Stimulated activated memory B cell treated with anti-CD40 and anti-IgM and Interleukin-4, amounts not matched to agents 10 μg/mL and 1 μg/mL and 100 μg/mL, for 72 hours (primary cell): ENCODE results near the gene GLT8D1.
"Not testable (repeated sequence)": the region's sequence is repeated elsewhere in the genome, so short reads cannot be mapped to it uniquely, and the experiment has no call there.

Experiments used
- ATAC-seq: fragments of 150-1000 bp; cut with Tn5 transposase; 2 replicates; pipeline ENCODE4 v1.10.0; 2021
- H3K27ac Mint-ChIP-seq: one replicate; pipeline ENCODE4 v1.8.0; 2022; ENCODE audit warnings: mild to moderate bottlenecking, mixed read lengths
- H3K27me3 Mint-ChIP-seq: one replicate; pipeline ENCODE4 v1.8.0; 2022; ENCODE audit warnings: mixed read lengths
- H3K36me3 Mint-ChIP-seq: one replicate; pipeline ENCODE4 v1.8.0; 2022; ENCODE audit warnings: mixed read lengths
- H3K4me1 Mint-ChIP-seq: one replicate; pipeline ENCODE4 v1.8.0; 2022; ENCODE audit warnings: mixed read lengths
- H3K4me3 Mint-ChIP-seq: one replicate; pipeline ENCODE4 v1.8.0; 2022; ENCODE audit warnings: mild to moderate bottlenecking, moderate library complexity, mixed read lengths
- H3K9me3 Mint-ChIP-seq: one replicate; pipeline ENCODE4 v1.8.0; 2022; ENCODE audit warnings: mixed read lengths

The GLT8D1 gene

DNA sequence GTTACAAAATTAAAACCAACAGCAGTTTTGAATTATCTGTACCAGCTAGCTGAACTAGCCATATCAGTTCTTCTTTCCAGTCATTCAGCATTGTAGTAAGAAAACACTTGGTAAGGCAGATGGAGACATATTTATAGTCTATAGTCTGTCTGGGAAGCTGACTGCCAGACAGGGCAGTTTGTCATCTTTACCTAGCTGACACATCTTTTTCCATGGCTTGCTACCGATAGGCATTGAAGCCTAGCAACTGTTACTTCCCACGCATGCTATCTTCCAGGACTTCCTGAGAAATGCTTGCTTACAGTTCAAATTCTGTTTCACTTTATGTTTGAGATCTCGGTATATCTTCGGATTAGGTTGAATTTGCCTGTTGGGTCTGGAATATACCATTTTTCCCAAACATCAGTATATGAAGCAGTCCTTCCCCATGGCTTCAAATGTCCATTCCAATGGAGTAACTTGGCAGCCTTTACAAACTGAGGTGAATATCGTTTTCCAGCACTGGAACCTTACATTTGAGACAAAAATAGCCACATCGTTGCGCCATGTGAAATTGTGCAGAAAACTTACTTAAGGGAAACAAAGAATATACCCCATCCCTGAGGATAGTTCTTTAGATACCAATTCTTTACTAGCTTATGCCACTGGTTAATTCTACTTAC, 10.9 kb downstream of the GLT8D1 start:
- Mint-ChIP-seq H3K27ac (no peak overlapping the region), H3K27me3 (no peaks in the 10 kb centered on the region), H3K36me3 (peaks cover 44% of the 10 kb centered on the region), H3K4me3 (no peak overlapping the region), H3K9me3 (no peaks in the 10 kb centered on the region), H3K4me1 (peaks cover 8% of the 10 kb centered on the region)
- ATAC-seq, result no peak

DNA sequence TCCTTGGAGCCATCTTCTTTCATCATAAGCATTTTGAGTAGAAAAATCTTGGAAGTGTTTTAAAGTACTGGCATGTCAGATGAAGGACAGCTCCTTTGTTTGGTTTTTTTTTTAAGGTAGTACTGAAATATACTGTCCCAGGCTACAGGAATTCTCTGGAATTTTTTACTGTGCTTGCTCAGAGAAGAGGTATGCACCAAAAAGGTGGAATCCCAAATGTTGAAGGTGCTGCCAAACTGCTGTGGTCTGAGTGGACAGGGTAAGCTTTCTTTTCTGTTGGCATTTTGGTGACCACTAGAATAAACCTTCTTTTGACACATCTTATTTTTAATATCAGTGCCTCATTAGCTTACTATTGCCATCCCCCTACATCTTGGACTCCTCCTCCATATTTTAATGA, 12.5 kb downstream of the GLT8D1 start:
- Mint-ChIP-seq H3K4me3 (no peak overlapping the region), H3K4me1 (peaks cover 19% of the 10 kb centered on the region), H3K27me3 (no peaks in the 10 kb centered on the region), H3K36me3 (peaks cover 60% of the 10 kb centered on the region), H3K9me3 (no peaks in the 10 kb centered on the region), H3K27ac (peak overlapping the region; percentile 55)
- no peak for ATAC-seq

DNA sequence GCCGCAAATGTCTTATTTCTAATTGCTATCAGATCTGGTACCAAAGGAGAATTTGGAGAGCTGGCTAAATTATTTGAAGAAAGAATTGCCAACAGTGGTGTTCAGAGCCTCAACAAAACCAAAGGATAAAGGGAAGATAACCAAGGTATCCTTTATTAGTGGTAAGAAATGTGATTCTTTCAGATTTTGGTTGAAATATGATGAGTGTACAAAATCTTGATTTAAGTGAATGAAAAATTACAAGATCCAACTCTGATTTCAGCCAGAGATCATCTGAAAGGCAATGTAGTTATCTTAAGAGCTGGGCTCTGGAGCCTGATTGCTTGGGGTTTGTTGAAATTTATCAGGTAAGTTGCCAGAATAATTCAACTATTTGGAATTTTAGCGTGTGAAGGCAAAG, 15.0 kb downstream of the GLT8D1 start:
- Mint-ChIP-seq H3K27me3 (no peaks in the 10 kb centered on the region), H3K27ac (no peak overlapping the region), H3K4me3 (no peak overlapping the region), H3K36me3 (peaks cover 62% of the 10 kb centered on the region), H3K9me3 (no peaks in the 10 kb centered on the region), H3K4me1 (peaks cover 27% of the 10 kb centered on the region)
- ATAC-seq, result no peak

DNA sequence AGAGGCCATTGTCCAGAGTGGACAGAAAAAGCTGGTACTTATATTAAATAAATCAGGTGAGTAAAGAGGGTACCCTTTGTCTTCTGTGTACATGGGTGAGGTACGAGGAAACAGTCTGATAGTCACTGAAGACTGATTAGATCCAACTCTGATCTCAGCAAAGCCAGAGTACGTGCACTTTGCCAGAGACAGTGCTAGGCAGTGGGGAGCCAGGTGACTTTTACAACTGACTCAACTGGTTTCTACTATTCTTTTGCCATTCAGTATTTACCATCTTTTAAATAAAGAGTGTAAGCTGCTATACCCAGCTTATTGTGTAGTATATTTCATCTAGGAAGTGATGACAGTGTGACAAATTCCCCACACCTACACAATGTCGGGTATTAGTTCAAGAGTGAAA, 16.4 kb downstream of the GLT8D1 start:
- no peak for ATAC-seq
- H3K27me3 Mint-ChIP-seq, result no peaks in the 10 kb centered on the region
- H3K4me1 Mint-ChIP-seq, result peaks cover 35% of the 10 kb centered on the region
- H3K27ac Mint-ChIP-seq, result no peak overlapping the region
- H3K36me3 Mint-ChIP-seq, result peaks cover 51% of the 10 kb centered on the region
- H3K4me3 Mint-ChIP-seq, result no peak overlapping the region
- no peaks in the 10 kb centered on the region for H3K9me3 Mint-ChIP-seq

DNA sequence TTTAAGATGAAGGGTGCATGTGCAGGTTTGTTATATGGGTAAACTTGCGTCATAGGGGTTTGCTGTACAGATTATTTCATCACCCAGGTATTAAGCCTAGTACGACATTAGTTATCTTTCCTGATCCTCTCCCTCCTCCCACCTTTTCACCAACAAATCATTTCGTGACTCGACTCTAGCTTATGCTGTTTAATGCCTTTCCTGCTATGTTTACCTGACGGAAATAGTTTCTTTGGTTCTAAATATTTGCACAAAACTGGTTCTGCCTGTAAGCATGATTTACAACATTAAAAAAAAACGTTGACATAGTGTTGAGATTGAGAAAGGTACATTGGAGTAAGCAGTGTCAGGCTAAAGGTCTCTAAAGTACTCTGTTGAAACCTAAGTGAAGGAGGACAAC, 17.3 kb downstream of the GLT8D1 start:
- no peak for ATAC-seq
- H3K9me3 Mint-ChIP-seq, result no peaks in the 10 kb centered on the region
- H3K27ac Mint-ChIP-seq, result no peak overlapping the region
- no peak overlapping the region for H3K4me3 Mint-ChIP-seq
- H3K27me3 Mint-ChIP-seq, result no peaks in the 10 kb centered on the region
- peaks cover 29% of the 10 kb centered on the region for H3K4me1 Mint-ChIP-seq
- H3K36me3 Mint-ChIP-seq, result peaks cover 44% of the 10 kb centered on the region

DNA sequence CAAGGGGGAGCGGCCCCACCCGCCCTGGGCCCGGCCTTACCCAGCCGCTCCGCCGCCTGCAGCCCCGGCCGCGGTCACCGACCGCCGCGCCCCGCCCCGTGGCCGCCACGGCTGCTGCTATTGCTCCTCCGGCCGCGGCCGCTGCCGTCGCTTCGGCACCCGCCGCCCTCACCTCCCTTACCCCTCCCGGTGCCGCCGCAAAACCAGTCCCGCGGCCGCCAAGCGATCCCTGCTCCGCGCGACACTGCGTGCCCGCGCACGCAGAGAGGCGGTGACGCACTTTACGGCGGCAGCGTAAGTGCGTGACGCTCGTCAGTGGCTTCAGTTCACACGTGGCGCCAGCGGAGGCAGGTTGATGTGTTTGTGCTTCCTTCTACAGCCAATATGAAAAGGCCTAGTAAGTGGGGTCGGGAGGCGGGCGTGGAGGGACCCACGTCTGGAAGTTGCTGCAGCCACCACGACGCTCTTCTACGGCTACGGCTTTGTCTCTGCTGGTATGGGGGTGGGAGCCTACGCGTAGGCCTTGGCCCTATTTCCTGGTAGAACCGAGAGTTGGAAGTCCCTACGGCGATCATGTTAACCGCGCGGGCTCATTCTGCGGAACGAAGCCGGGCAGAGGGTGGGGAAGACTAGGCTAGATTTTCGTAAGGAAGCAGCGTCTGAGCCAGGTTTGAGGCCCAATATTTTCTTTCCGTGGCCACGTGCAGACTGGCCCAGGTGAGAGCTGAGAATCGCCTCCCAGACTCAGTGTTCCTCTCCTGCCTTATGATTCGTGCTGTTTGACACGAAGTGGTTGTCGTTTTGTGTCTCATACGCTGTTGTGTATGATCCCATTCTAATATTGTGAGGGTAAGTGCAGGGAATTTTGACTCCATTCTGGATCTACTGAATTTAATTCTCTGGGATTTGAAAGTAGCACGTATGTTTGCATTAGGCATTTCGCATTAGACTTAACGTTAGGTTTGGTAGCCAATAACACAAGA, 19.6 kb downstream of the GLT8D1 start, which contains the start of the genes GNL3 and PBRM1:
Gene GNL3, plus strand, starts transcription at position 324 of the 983 bp plus-strand sequence. Its CDS starts 61 bp downstream, at position 385.
Gene PBRM1, minus strand, starts transcription at position 205 of the 983 bp plus-strand sequence.
- Mint-ChIP-seq H3K36me3 (peaks cover 36% of the 10 kb centered on the region), H3K27me3 (no peaks in the 10 kb centered on the region), H3K4me1 (peaks cover 41% of the 10 kb centered on the region), H3K27ac (peak within 1 kb of the TSS; percentile 94), H3K4me3 (peak within 1 kb of the TSS; percentile 94), H3K9me3 (no peaks in the 10 kb centered on the region)
- peak; percentile 91 for ATAC-seq

DNA sequence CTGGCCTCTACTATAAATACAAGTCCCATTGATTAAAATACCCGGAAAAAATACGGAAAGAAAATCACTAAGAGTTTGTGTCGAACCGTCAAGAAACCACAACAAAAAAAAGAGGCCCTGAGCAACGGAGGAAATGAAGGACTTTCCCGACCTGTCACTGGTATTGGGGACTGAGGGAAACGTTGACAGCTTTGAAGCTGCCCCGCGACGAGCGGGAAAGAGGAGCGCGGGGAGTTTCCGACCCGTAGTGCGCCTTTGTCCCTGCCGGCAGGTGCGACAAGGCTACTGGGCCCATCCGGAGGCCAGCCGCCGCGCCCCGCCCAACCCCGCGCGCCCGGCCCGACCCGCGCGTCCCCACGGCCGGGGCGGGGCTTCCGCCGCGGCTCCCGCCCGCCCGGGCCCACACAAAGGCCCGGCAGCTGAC, 20.3 kb downstream of the GLT8D1 start:
- Mint-ChIP-seq H3K4me3 (peak overlapping the region; percentile 94), H3K4me1 (peaks cover 48% of the 10 kb centered on the region), H3K27me3 (no peaks in the 10 kb centered on the region), H3K36me3 (peaks cover 30% of the 10 kb centered on the region), H3K9me3 (no peaks in the 10 kb centered on the region), H3K27ac (peak overlapping the region; percentile 94)
- peak; percentile 97 for ATAC-seq

DNA sequence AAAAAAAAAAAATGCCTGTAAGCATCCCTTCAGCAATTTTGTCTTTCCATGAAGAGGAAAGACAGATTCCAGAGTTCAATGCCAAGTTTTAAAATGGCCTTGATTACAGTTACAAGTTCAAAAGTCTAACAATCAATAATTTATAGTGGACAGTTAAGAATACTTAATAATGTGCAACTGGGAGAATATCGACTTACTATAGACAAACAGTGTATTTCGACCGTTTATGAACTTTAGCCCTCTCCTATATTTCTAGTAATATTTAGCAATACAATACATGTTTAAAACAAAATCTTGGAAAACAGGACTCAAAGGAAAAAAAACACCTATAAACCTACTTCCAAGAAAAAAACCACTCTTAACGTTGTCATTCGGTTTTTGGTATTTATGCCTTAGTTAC, 21.4 kb downstream of the GLT8D1 start:
- peak overlapping the region; percentile 94 for H3K4me3 Mint-ChIP-seq
- peaks cover 51% of the 10 kb centered on the region for H3K4me1 Mint-ChIP-seq
- H3K36me3 Mint-ChIP-seq, result peaks cover 28% of the 10 kb centered on the region
- H3K27me3 Mint-ChIP-seq, result no peaks in the 10 kb centered on the region
- no peaks in the 10 kb centered on the region for H3K9me3 Mint-ChIP-seq
- peak overlapping the region; percentile 94 for H3K27ac Mint-ChIP-seq
- no peak for ATAC-seq

DNA sequence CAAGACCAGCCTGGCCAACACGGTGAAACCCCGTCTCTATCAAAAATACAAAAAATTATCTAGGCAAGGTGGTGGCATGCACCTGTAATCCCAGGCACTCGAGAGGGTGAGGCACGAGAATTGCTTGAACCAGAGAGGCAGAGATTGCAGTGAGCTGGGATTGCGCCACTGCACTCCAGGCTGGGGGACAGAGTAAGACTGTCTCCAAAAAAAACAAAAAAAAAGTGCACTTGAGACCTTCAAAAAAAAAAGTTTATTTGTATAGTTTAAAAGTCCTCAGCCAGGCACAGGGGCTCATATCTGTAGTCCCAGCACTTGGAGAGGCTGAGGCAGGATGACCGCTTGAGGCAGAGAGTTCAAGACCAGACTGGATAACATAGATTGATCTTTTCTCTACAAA, 22.0 kb downstream of the GLT8D1 start:
- ATAC-seq, result no peak
- Mint-ChIP-seq H3K4me1 (peaks cover 52% of the 10 kb centered on the region), H3K9me3 (no peaks in the 10 kb centered on the region), H3K27me3 (no peaks in the 10 kb centered on the region), H3K36me3 (peaks cover 28% of the 10 kb centered on the region), H3K4me3 (no peak overlapping the region), H3K27ac (no peak overlapping the region)

DNA sequence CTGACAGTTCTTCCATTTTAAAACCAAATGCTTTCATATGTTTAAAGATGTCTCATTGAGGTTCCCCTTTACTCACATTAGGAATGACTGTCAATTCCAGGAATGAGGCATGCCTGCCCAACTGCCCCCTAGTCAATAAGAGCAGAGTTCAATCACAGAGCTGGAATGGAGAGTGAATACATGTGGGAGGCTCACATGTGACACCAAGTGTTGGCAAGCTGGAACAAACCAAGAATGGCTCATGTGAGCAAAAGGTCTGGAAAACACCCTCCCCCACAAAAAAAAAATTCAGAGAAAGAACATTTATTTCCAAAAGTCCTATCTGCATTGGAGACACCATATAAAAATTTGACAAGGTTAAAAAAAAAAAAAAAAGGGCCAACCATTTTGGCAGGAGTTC, 23.6 kb downstream of the GLT8D1 start:
- Mint-ChIP-seq H3K27me3 (no peaks in the 10 kb centered on the region), H3K9me3 (no peaks in the 10 kb centered on the region), H3K27ac (peak overlapping the region; percentile 51), H3K36me3 (peaks cover 25% of the 10 kb centered on the region), H3K4me3 (no peak overlapping the region), H3K4me1 (peaks cover 52% of the 10 kb centered on the region)
- ATAC-seq, result no peak

DNA sequence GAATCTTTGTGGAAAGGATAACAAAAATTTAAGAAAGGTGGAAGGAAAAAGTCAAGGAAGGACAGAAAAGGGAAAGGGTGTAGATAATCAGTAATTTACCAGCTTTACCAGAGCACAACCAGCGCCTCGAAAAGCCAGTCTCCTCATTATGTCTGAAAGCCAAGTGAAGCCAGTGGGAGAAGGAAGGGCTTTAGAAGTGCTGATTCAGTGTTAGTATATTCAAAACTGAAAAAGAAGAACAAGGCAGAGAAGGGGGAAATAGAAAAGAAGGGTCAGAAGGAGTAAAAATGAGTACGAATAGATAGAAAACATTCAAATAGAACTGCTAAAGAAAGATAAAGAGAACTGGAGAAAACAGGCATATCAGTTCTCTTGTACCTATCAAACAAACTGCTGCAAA, 24.0 kb downstream of the GLT8D1 start:
- peaks cover 50% of the 10 kb centered on the region for H3K4me1 Mint-ChIP-seq
- peaks cover 30% of the 10 kb centered on the region for H3K36me3 Mint-ChIP-seq
- peak overlapping the region; percentile 51 for H3K27ac Mint-ChIP-seq
- H3K9me3 Mint-ChIP-seq, result no peaks in the 10 kb centered on the region
- H3K4me3 Mint-ChIP-seq, result peak overlapping the region; percentile 1
- no peak for ATAC-seq
- H3K27me3 Mint-ChIP-seq, result no peaks in the 10 kb centered on the region

DNA sequence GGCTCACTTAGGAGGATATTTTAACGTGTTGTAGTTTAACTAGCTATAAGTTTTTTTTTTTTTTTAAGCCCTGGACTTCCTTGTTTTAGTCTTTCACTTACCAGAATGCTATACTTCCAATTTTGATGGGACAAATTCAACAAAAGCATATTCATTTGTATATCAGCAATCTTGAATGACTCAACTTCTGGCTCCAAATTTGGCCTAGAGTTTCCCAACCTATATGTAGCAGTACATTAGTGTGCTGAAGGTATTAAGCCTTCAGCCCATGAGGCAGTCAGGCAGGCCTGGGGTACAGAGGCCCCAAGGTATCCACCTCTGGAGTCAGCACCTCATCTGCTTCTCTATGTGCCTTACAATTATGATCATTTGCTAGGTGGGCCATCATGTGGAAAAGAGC, 25.8 kb downstream of the GLT8D1 start:
- no peaks in the 10 kb centered on the region for H3K9me3 Mint-ChIP-seq
- ATAC-seq, result no peak
- H3K36me3 Mint-ChIP-seq, result peaks cover 43% of the 10 kb centered on the region
- H3K27me3 Mint-ChIP-seq, result no peaks in the 10 kb centered on the region
- peak overlapping the region; percentile 51 for H3K27ac Mint-ChIP-seq
- peaks cover 46% of the 10 kb centered on the region for H3K4me1 Mint-ChIP-seq
- H3K4me3 Mint-ChIP-seq, result no peak overlapping the region

DNA sequence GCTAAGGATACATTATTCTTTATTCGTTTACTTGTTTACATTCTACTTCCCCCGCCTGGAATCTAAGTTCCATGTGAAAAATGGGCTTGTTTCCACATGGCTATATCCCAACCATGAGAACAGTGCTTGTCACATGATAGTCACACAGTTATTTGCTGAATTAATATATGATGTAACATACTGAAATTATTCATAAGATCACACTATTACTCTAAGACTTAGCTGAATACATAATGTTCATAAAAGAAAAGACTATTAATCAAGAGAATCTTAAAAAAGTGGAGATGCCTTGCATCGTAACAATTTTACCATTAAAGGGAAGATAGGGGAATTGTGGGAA, 26.4 kb downstream of the GLT8D1 start:
- Mint-ChIP-seq H3K9me3 (no peaks in the 10 kb centered on the region), H3K36me3 (peaks cover 45% of the 10 kb centered on the region), H3K4me3 (no peak overlapping the region), H3K4me1 (peaks cover 41% of the 10 kb centered on the region), H3K27me3 (no peaks in the 10 kb centered on the region), H3K27ac (peak overlapping the region; percentile 51)
- ATAC-seq, result no peak

DNA sequence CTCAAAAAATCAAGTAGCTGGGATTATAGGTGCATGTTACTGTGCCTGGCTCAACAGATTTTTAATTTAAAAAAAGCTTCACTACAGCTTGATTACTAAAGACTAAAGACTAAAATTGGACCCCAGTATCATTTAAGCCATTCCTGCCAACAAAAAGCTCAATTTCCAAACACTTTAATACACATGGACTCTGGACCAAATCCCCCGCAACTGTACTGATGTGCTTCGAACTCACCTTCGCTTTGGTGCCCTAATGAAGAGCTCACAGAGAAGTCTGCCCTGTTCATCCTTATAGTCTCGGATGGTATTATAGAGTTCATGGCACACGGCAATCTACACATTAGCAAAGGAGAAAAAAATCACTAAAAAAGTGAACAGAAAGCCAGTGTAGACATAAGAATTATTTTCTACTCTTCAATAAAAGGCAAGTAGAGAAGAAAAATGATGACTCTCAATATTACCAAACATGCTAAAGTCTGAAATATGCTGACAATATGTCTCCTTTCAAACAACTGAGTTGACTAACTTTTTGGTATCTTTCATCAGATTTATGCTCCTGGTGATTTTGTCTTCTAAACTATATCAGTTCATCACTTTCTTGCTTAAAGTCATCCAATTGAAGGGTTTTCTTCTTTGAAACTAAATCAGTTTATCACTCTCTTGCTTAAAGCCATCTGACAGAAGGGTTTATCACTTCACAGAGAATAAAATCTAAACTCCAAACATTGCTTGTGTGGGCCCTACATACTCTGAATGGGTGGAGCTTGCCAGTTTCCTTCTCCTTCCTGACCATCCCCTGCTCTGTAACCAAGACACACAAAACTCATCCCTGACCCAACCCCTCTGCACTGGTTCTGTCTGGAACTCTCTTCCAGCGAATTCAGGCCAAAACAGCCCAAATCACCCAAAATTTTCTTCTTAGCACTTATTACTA, 27.1 kb downstream of the GLT8D1 start:
- H3K36me3 Mint-ChIP-seq, result peaks cover 45% of the 10 kb centered on the region
- H3K4me1 Mint-ChIP-seq, result peaks cover 41% of the 10 kb centered on the region
- no peak for ATAC-seq
- no peaks in the 10 kb centered on the region for H3K27me3 Mint-ChIP-seq
- H3K9me3 Mint-ChIP-seq, result no peaks in the 10 kb centered on the region
- H3K4me3 Mint-ChIP-seq, result no peak overlapping the region
- H3K27ac Mint-ChIP-seq, result peak overlapping the region; percentile 51

DNA sequence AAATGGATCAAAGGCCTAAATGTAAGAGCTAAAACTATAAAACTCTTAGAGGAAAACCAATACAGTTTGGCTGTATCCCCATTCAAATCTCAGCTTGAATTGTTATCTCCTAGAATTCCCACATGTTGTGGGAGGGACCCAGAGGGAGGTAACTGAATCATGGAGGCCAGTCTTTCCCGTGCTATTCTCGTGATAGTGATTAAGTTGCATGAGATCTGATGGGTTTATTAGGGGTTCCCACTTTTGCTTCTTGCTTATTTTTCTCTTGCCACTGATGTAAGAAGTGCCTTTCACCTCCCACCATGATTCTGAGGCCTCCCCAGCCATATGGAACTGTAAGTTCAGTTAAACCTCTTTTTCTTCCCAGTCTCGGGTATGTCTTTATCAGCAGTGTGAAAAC, 29.4 kb downstream of the GLT8D1 start:
- ATAC-seq, H3K4me3 Mint-ChIP-seq, H3K27ac Mint-ChIP-seq, H3K27me3 Mint-ChIP-seq, H3K9me3 Mint-ChIP-seq: not testable (repeated sequence)
- Mint-ChIP-seq H3K4me1 (peaks cover 42% of the 10 kb centered on the region), H3K36me3 (peaks cover 61% of the 10 kb centered on the region)
